Measurements from ENCODE around the gene ZNF227. TPM values are rescaled to one million over a fixed set of nuclear protein-coding genes. Genes with fewer than 3 reads are reported as not detected.

Gene ZNF227
- total and polyA plus RNA-seq, 9 of the 15 experiments (the other 6 are each of a cell fraction or from before 2014, with no cell fraction given): 3.0 to 15.1 (median 10.0) TPM

GRCh38 chr19:44280916-44281315 lies 68.6 kb downstream of the ZNF227 start (continued):
- TF ChIP-seq RAD21 (CRISPR knock-in tag; conservative IDR thresholded peaks at IDR 0.05 in 1 of 2, IDR thresholded peaks at IDR 0.05 in 1 of 2) (no peak), NFRKB (IDR thresholded peaks at IDR 0.05; ENCODE audit: low read depth) (no peak), CGGBP1 (CRISPR knock-in tag; IDR thresholded peaks at IDR 0.05) (no peak), HOXB6 (CRISPR knock-in tag; IDR thresholded peaks at IDR 0.05; ENCODE audit: borderline replicate concordance) (no peak)

GRCh38 chr19:44282846-44283245 lies 70.5 kb downstream of the ZNF227 start:
- in situ Hi-C loops (cut with MboI) (no loop called here), intact Hi-C loops (cut with micrococcal nuclease) (no loop called here)
- Histone ChIP-seq H3K27ac (ENCODE audit: extremely low read depth, low read depth, low read length) (no peak overlapping the region), H3K4me1 (replicated peaks in 1 of 2; ENCODE audit: control insufficient read depth in 2 of 2, insufficient read depth in 2 of 2, low read length in 2 of 2) (no peaks in the 10 kb centered on the region), H3K9ac (ENCODE audit: insufficient read depth in 1 of 2, low read depth in 2 of 2, low read length in 2 of 2) (no peak overlapping the region), H3K27me3 (ENCODE audit: control insufficient read depth in 2 of 2, insufficient read depth in 2 of 2, low read length in 2 of 2) (no peaks in the 10 kb centered on the region), H3K4me3 (no peak overlapping the region), H3K4me2 (ENCODE audit: insufficient read depth, low read length) (no peak overlapping the region), H4K20me1 (replicated peaks; ENCODE audit: control insufficient read depth, insufficient read depth, low read length) (no peaks in the 10 kb centered on the region), H3K36me3 (ENCODE audit: control insufficient read depth, insufficient read depth, low read length) (no peaks in the 10 kb centered on the region), H2AFZ (ENCODE audit: low read depth, low read length) (no peak overlapping the region), H3K79me2 (ENCODE audit: control insufficient read depth, insufficient read depth, low read length) (no peaks in the 10 kb centered on the region), H3K9me3 (replicated peaks; ENCODE audit: control insufficient read depth, insufficient read depth, low read depth, low read length) (0 out of 2 replicates have a peak, but pooled peaks cover 4% of the 10 kb centered on the region), H3K9me1 (ENCODE audit: control insufficient read depth, insufficient read depth, low read length) (no peaks in the 10 kb centered on the region)
- WGBS (ENCODE audit: insufficient coverage, low coverage, missing lambda C conversion rate): 2% methylated on average over 3 of the region's 3 CpGs
- no TSS peak for BruUV-seq (replicated peaks)
- TF ChIP-seq EGR1 (conservative IDR thresholded peaks at IDR 0.05): no peak
- no peak for TF ChIP-seq CSDE1 (IDR thresholded peaks at IDR 0.05)
- no peak for TF ChIP-seq CBX1 (IDR thresholded peaks at IDR 0.05; ENCODE audit: low read depth)
- DNase-seq (ENCODE audit: extremely low read depth in 1 of 4, low spot score in 3 of 4): no peak
- FAIRE-seq: no peak
- POLR2A ChIA-PET: no interaction called here
- CTCF ChIA-PET (ENCODE audit: low intra/inter-chr PET ratio): no interaction called here
- ATAC-seq: no peak
